HEK293T (cell line): ENCODE data around the gene RNU1-4.
A peak's percentile ranks its signal among the peaks of the same experiment; 100 is the strongest.
"Not testable (repeated sequence)": the region's sequence is repeated elsewhere in the genome, so short reads cannot be mapped to it uniquely, and the experiment has no call there.

Source experiments
- CTCF ChIA-PET: fragments of 350-600 bp; formaldehyde crosslinking; extraction: SDS; loops from one replicate; lab custom pipeline; 2021; ENCODE audit warnings: antibody characterized with exemption, inconsistent platforms; lab: Yijun Ruan, JAX
- POLR2A ChIA-PET: fragments of 350-600 bp; formaldehyde crosslinking; extraction: SDS; loops from one replicate; lab custom pipeline; 2020; ENCODE audit warnings: antibody characterized with exemption, inconsistent platforms; lab: Yijun Ruan, JAX
- DNase-seq: peaks from one replicate; pipeline ENCODE4 v3.0.0; 2012; ENCODE audit warnings: mixed read lengths; ENCODE audit errors: extremely low spot score
- L3MBTL2 ChIP-seq: fragments of 450-650 bp; conservative IDR thresholded peaks from 2 replicates; pipeline ENCODE4 v1.6.1; 2016; ENCODE audit warnings: mild to moderate bottlenecking

RNU1-4 gene

DNA sequence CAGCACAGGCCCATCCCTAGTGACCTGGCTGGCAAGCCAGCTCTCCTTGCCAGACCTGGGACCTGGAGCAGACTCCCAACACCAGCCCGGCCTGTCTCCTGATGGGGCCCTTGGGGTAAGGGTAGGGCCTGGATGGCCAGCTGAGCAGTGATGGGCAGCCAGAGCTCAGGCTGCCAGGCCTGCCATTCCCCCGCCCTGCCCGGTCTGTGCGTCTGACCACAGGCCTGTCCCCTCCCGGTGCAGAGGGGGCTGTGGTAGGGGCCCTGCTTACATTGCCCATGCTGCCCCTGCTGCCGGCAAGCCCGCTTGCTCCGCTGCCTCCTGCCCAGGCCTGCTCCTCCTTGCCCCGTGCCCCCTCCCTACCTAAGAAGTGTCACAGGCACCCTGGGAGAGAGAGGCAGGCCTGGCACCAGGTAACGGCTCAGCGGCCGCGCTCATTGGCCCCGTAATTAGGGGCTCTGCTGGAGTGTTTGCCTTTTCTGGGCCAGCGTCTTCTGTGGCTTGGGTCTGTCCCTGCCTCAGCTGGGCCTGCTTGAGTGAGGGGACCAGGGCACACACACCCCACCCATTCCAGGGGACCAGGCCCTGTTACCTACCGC lies 35.7 kb upstream of the RNU1-4 start:
- CTCF ChIA-PET: interaction anchor here (0.7 to 1.7 kb wide), 3 partner anchors 9 to 84 kb away, joined by 3 to 4 read pairs (median 3); no protein-coding TSS in a partner anchor
- DNase-seq: not testable (repeated sequence)
- POLR2A ChIA-PET: interaction anchor here (1.1 kb wide), 1 partner anchor 200 kb away, joined by 6 read pairs; no protein-coding TSS in a partner anchor

DNA sequence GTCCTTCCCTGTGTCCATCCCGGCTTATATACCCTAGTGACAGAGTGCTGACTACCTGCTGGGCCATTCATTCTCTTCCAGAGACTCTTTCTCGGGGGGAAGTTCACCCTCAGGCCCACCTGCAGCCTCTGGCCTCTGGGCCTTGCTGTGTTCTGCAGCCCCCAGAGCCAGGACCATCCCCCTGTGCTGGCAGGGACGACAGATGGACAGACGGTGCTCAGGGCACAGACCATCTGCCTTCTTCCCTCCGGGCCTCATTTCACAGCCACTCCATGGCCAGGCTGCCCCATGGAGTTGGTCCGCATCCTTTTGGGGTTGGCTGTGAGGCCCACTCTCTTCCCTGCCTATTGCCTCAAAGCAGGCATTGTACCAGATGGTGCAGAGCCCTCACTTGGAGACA lies 34.0 kb upstream of the RNU1-4 start:
- POLR2A ChIA-PET: interaction anchor here (1.2 kb wide), 1 partner anchor 8 kb away, joined by 3 read pairs; no protein-coding TSS in a partner anchor
- DNase-seq: peak; percentile 1
- CTCF ChIA-PET: not testable (repeated sequence)

DNA sequence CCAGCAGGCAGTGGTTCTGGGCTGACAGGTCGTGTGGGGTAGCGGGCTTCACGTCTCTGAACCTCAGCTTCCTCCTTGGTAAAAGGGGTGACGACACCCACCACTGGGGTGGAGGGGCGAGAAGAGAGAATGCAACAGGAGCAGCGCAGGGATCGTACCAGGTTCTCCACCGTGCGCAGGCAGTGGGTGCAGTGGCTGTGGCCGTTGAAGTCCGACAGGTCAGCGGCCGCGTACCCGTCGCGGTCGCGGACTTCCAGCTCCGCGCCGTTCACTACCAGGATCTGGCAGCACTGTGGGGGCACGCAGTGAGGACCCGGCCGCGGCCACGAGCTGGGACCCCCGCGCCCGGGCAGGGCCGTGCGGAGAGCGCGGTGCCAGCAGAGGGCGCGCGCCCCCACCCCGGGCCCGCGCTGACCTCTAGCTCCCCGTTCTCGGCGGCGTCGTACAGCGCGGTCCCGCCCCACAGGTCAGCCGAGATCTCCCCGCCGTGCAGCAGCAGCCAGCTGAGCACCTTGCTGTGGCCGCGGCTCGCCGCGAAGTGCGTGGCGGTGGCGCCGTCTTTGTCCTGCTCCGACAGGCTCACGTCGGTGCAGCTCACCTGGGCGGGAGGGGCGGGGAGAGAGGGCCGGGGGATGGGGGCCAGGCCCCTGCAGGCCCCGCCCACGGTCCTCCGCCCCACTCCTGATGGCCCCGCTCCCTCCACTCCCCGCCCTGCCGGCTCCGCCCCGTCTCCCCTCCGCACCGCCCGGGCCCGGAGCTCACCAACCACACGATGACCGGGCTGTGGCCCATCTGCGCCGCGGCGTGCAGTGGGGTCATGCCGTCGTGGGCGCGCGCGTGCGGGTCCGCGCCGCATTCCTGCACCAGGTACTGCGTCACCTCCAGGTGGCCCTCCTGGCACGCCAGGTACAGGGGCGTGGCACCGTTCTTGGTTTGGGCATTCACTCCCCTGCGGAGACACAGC lies 32.9 kb upstream of the RNU1-4 start:
- DNase-seq: peak; percentile 2
- 0 out of 2 replicates have a peak, but pooled peaks have one; percentile 20 for TF ChIP-seq L3MBTL2
- POLR2A ChIA-PET: interaction anchor here (1.0 to 1.2 kb wide), 2 partner anchors 9 to 198 kb away, joined by 3 to 4 read pairs; no protein-coding TSS in a partner anchor
- CTCF ChIA-PET: interaction anchor here (0.5 to 1.2 kb wide), 5 partner anchors 9 to 267 kb away, joined by 3 to 4 read pairs (median 3); partner anchors contain the start of gene NECAP2

GRCh38 chr1:16708704-16709103 lies 31.6 kb upstream of the RNU1-4 start:
- POLR2A ChIA-PET, DNase-seq: not testable (repeated sequence)
- CTCF ChIA-PET: interaction anchor here (0.6 to 1.0 kb wide), 5 partner anchors 9 to 1037 kb away, joined by 3 to 4 read pairs (median 3); no protein-coding TSS in a partner anchor

- POLR2A ChIA-PET, DNase-seq: not testable (repeated sequence)
- CTCF ChIA-PET: interaction anchor here (0.6 to 1.0 kb wide), 5 partner anchors 8 to 222 kb away, joined by 3 to 5 read pairs (median 3); no protein-coding TSS in a partner anchor
Observed at GRCh38 chr1:16709659-16710087, 30.6 kb upstream of the RNU1-4 start.

GRCh38 chr1:16710618-16711017 lies 29.7 kb upstream of the RNU1-4 start:
- CTCF ChIA-PET: interaction anchor here (1.0 kb wide), 1 partner anchor 9 kb away, joined by 3 read pairs; no protein-coding TSS in a partner anchor
- POLR2A ChIA-PET: interaction anchor here (1.4 kb wide), 1 partner anchor 194 kb away, joined by 4 read pairs; no protein-coding TSS in a partner anchor
- DNase-seq: not testable (repeated sequence)

DNA sequence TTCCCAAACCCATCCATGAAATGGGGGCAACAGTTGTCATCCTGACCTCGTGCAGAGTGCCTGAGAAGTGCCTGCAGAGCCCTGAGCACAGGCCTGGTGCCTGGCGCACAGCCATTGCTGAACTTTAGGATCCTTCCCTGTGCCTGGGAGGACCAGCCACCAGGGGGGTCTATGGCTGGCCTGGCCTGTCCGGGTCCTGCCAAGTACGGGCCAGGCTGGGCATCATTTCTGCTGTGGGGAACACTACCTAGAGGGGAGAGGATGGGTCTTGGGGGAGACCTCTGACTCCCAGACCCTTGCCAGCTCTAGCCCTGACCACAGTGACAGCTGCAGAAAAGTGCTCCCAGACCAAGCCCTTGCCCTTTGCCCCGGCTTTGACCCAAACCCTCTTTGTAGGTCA lies 28.2 kb upstream of the RNU1-4 start:
- DNase-seq, CTCF ChIA-PET: not testable (repeated sequence)
- POLR2A ChIA-PET: interaction anchor here (0.6 kb wide), 1 partner anchor 730 kb away, joined by 4 read pairs; no protein-coding TSS in a partner anchor

GRCh38 chr1:16712582-16712981 lies 27.7 kb upstream of the RNU1-4 start:
- CTCF ChIA-PET: interaction anchor here (0.8 to 0.9 kb wide), 2 partner anchors 8 to 239 kb away, joined by 3 to 4 read pairs; no protein-coding TSS in a partner anchor
- POLR2A ChIA-PET: interaction anchor here (0.6 kb wide), 1 partner anchor 730 kb away, joined by 4 read pairs; no protein-coding TSS in a partner anchor
- not testable (repeated sequence) for DNase-seq

DNA sequence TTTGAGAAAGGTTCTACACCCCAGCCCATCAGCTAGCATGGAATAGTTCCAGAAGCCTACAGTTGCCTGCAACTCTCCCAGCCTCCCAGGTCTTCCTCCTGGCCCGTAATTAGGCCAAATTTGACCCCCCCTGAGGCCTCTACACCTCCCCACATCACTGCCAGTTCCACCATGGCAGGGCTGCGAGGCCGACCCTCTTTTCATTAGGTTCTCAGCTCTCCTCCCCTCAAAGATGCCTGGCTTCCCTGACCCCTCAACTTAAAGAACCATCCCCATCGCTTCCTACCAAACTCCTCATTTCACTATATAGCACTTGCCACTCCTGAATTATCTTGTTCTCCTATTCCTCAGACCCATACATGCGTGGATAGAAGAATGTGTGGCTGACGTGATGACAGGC lies 27.3 kb upstream of the RNU1-4 start:
- CTCF ChIA-PET: interaction anchor here (0.8 to 0.9 kb wide), 2 partner anchors 9 to 239 kb away, joined by 3 to 4 read pairs; no protein-coding TSS in a partner anchor
- POLR2A ChIA-PET, DNase-seq: not testable (repeated sequence)

DNA sequence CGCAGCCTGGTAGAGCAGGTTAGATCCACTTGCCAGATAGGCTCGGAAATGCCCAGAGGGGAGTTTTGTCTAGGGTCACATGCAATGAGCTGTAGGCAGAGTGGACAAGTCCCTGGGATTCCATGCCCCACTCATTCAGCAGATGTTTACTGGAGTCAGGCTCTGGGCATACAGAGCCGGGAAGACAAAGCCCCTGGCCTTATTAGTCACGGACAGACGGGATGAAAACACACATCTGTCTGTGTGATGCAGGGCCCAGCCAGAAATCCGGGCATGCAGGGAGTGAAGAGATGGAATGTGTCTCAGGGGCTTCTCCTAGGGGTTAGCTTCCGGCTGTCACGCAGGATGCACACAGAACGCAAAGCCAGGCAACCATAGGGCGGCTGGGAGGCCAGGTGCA lies 26.8 kb upstream of the RNU1-4 start:
- POLR2A ChIA-PET, DNase-seq: not testable (repeated sequence)
- CTCF ChIA-PET: interaction anchor here (0.8 to 0.9 kb wide), 2 partner anchors 9 to 239 kb away, joined by 3 to 4 read pairs; no protein-coding TSS in a partner anchor

GRCh38 chr1:16716691-16717335 lies 23.5 kb upstream of the RNU1-4 start:
- no peak for TF ChIP-seq L3MBTL2
- ChIA-PET POLR2A (interaction anchor here (1.0 kb wide), 1 partner anchor 188 kb away, joined by 4 read pairs; no protein-coding TSS in a partner anchor), CTCF (interaction anchor here (0.8 to 1.8 kb wide), 5 partner anchors 8 to 230 kb away, joined by 3 to 6 read pairs (median 4); no protein-coding TSS in a partner anchor)
- peak; percentile 6 for DNase-seq
